Endothelial cell of umbilical vein (primary cell): ENCODE data around the gene PHF23. TPM values are rescaled to one million over a fixed set of nuclear protein-coding genes. Genes with fewer than 3 reads are reported as not detected.

ENCODE experiments used
- BruUV-seq: library from RNA; stranded (reverse); fragments of 400-500 nt; replicated peaks from 2 replicates; lab custom pipeline; 2021; lab: Mats Ljungman, UMichigan
- CTCF ChIA-PET: fragments of 300-600, 350-600 bp; sonication (Branson Sonifier 250); formaldehyde crosslinking; loops from one replicate; lab custom pipeline; 2021; ENCODE audit warnings: antibody characterized with exemption, inconsistent platforms; lab: Charles Lee
- POLR2A ChIA-PET: fragments of 300-600, 350-600 bp; sonication (Branson Sonifier 250); formaldehyde crosslinking; loops from one replicate; lab custom pipeline; 2021; ENCODE audit warnings: antibody characterized with exemption, inconsistent platforms; lab: Charles Lee
- DNase-seq: peaks from one replicate; pipeline ENCODE4 v3.0.0-alpha.2; 2011; ENCODE audit warnings: low read depth, low spot score
- FAIRE-seq: peaks from 2 replicates; lab custom pipeline; 2011; peaks lifted over from hg19 to GRCh38; lab: Jason Lieb, UNC
- H2AFZ ChIP-seq: 2 replicates; pipeline ENCODE4 v1.6.0; 2012; ENCODE audit warnings: low read depth, low read length, control low read depth, inconsistent platforms
- H3K27ac ChIP-seq: 2 replicates; pipeline ENCODE4 v1.5.1; 2011; ENCODE audit warnings: low read depth, mild to moderate bottlenecking, control low read depth, low read length, moderate library complexity; ENCODE audit not compliant: insufficient read depth
- H3K27me3 ChIP-seq, 2 experiments: 2 replicates each; pipeline versions ENCODE4 v1.6.0 to v1.6.1; 2011; ENCODE audit warnings: low read length in 2 of 2, mixed read lengths in 1 of 2; ENCODE audit not compliant: control insufficient read depth in 2 of 2, insufficient read depth in 2 of 2
- H3K36me3 ChIP-seq, 2 experiments: 2 replicates in 1 of 2; 3 replicates in 1 of 2; pipeline ENCODE4 v1.5.1; 2011; ENCODE audit warnings: low read length in 2 of 2, mild to moderate bottlenecking in 1 of 2, moderate library complexity in 1 of 2; ENCODE audit not compliant: control insufficient read depth in 2 of 2, insufficient read depth in 2 of 2; ENCODE audit errors: extremely low read depth in 1 of 2
- H3K4me1 ChIP-seq: 3 replicates; pipeline ENCODE4 v1.5.1; 2011; ENCODE audit warnings: mild to moderate bottlenecking, low read length; ENCODE audit not compliant: control insufficient read depth, insufficient read depth; ENCODE audit errors: extremely low read depth
- H3K4me2 ChIP-seq: 2 replicates; pipeline ENCODE4 v1.6.1; 2011; ENCODE audit warnings: low read length, control low read depth, mixed read lengths; ENCODE audit not compliant: insufficient read depth
- H3K4me3 ChIP-seq, 3 experiments: fragments of 200-600 bp in 1 of 3; sonication (generic), shearing (Covaris generic) in 1 of 3; replicated peaks in 1 of 3; 2 replicates each; pipeline ENCODE4 v1.5.1; 2011 to 2016; ENCODE audit warnings: control low read depth in 3 of 3, low read length in 3 of 3, mild to moderate bottlenecking in 2 of 3, inconsistent platforms in 1 of 3, low read depth in 1 of 3, moderate library complexity in 1 of 3; ENCODE audit not compliant: insufficient read depth in 1 of 3
- H3K79me2 ChIP-seq: 2 replicates; pipeline ENCODE4 v1.6.0; 2012; ENCODE audit warnings: low read length, inconsistent platforms; ENCODE audit not compliant: control insufficient read depth, insufficient read depth
- H3K9ac ChIP-seq: replicated peaks from 2 replicates; pipeline ENCODE3; 2011; ENCODE audit warnings: low read length, control low read depth; ENCODE audit not compliant: insufficient read depth; ENCODE audit errors: extremely low read depth
- H3K9me1 ChIP-seq: replicated peaks from 3 replicates; pipeline ENCODE4 v1.6.0; 2011; ENCODE audit warnings: mild to moderate bottlenecking, low read length; ENCODE audit not compliant: control insufficient read depth, insufficient read depth; ENCODE audit errors: extremely low read depth
- H3K9me3 ChIP-seq: replicated peaks from 2 replicates; pipeline ENCODE4 v1.5.1; 2012; ENCODE audit warnings: low read length, inconsistent platforms; ENCODE audit not compliant: control insufficient read depth, insufficient read depth
- H4K20me1 ChIP-seq: replicated peaks from 2 replicates; pipeline ENCODE3; 2011; ENCODE audit warnings: mild to moderate bottlenecking, low read length; ENCODE audit not compliant: control insufficient read depth, insufficient read depth; ENCODE audit errors: extremely low read depth
- CTCF ChIP-seq, 2 donors: IDR thresholded peaks; 1 replicate in 1 of 2; 2 replicates in 1 of 2; pipeline ENCODE4 v1.5.1; 2011; ENCODE audit warnings: low read length in 2 of 2, mild to moderate bottlenecking in 2 of 2, moderate library complexity in 2 of 2, control low read depth in 1 of 2, inconsistent platforms in 1 of 2, low read depth in 1 of 2; ENCODE audit not compliant: insufficient read depth in 1 of 2; ENCODE audit errors: extremely low read depth in 1 of 2
- EZH2 ChIP-seq: IDR thresholded peaks from 2 replicates; pipeline ENCODE4 v1.6.1; 2012; ENCODE audit warnings: borderline replicate concordance, low read depth, mild to moderate bottlenecking, moderate library complexity, low read length, inconsistent platforms; ENCODE audit not compliant: severe bottlenecking
- MAX ChIP-seq: IDR thresholded peaks from 2 replicates; pipeline ENCODE4 v1.6.1; 2011; ENCODE audit not compliant: insufficient read depth, insufficient read length
- MYC ChIP-seq: IDR thresholded peaks from one replicate; pipeline ENCODE4 v1.6.1; 2011; ENCODE audit warnings: mild to moderate bottlenecking, low read depth, low read length
- POLR2A ChIP-seq: IDR thresholded peaks from 2 replicates; pipeline ENCODE4 v1.6.1; 2012; ENCODE audit warnings: low read depth, mild to moderate bottlenecking, control low read depth, low read length
- POLR2AphosphoS5 ChIP-seq: IDR thresholded peaks from 2 replicates; pipeline ENCODE4 v1.6.1; 2012; ENCODE audit warnings: low read depth, mild to moderate bottlenecking, control low read depth, low read length, moderate library complexity; ENCODE audit not compliant: insufficient read depth
- dilution Hi-C: fragments of 300-500 bp; cut with MboI; formaldehyde crosslinking; loops from one replicate; pipeline ENCODE4 v1.15.0; 2019; ENCODE audit warnings: low sequenced_read_pairs; ENCODE audit not compliant: extremely low pct_ligation_motif_present
- intact Hi-C: fragments of 100-400 bp; cut with micrococcal nuclease; formaldehyde crosslinking; loops from one replicate; pipeline ENCODE4 v1.10.0; 2022
- polyA plus RNA-seq, 4 experiments: library from polyadenylated mRNA; depleted of rRNA in 3 of 4; stranded (reverse) in 3 of 4; unstranded in 1 of 4; fragments of >200 nt; gene quantifications; 2 replicates each; pipeline versions ENCODE4 v1.2.1 to v1.2.3, GENCODE V29; 2011 to 2012; ENCODE audit warnings: missing spikeins in 1 of 4
- total RNA-seq: library from RNA; stranded (reverse); gene quantifications from 2 replicates; pipeline ENCODE4 v1.2.3, GENCODE V29; 2021

PHF23 gene
- total and polyA plus RNA-seq, 2 donors (not counting 3 experiments of a cell fraction or from before 2014, with no cell fraction given), result 35.6 to 54.7 TPM

- Histone ChIP-seq H3K27ac (peak within 1 kb of the TSS; percentile 29), H3K9ac (peak within 1 kb of the TSS; percentile 74), H3K36me3 (peaks cover 14 to 32% of the 10 kb centered on the region in 2 experiments), H3K9me1 (no peaks in the 10 kb centered on the region), H3K79me2 (peaks cover 69% of the 10 kb centered on the region), H3K9me3 (no peaks in the 10 kb centered on the region), H4K20me1 (peaks cover 4% of the 10 kb centered on the region), H3K4me2 (peak within 1 kb of the TSS; percentile 86), H2AFZ (no peak within 1 kb of the TSS), H3K27me3 (no peaks in the 10 kb centered on the region), H3K4me3 (peak within 1 kb of the TSS; percentile 43 to 83 (median 55)), H3K4me1 (peaks cover 12% of the 10 kb centered on the region)
- TSS peak; percentile 17 for BruUV-seq
- peak; percentile 98 for FAIRE-seq
- no peak for TF ChIP-seq EZH2
- TF ChIP-seq MYC, result peak; percentile 55
- peak; percentile 99 for TF ChIP-seq MAX
- peak; percentile 99 for TF ChIP-seq POLR2AphosphoS5
- TF ChIP-seq CTCF (IDR thresholded peaks at IDR 0.05; ENCODE audit: extremely low read depth in 1 of 2, insufficient read depth in 1 of 2, low read depth in 1 of 2, low read length in 2 of 2), result no peak
- peak; percentile 97 for TF ChIP-seq POLR2A
- ChIA-PET POLR2A (interaction anchor here (0.5 to 0.6 kb wide), 2 partner anchors 36 to 271 kb away, joined by 3 to 6 read pairs; no protein-coding TSS in a partner anchor), CTCF (interaction anchor here (1.0 to 2.8 kb wide), 3 partner anchors 13 to 62 kb away, joined by 3 to 13 read pairs (median 5); no protein-coding TSS in a partner anchor)
- peak; percentile 96 for DNase-seq
- intact Hi-C loops (loop anchor here (1.0 kb wide), 1 partner anchor 13 kb away; no protein-coding TSS in a partner anchor), dilution Hi-C loops (no loop called here)
Observed at GRCh38 chr17:7234083-7234951, 4.9 kb downstream of the PHF23 start, which contains the start of gene DVL2. TSS of gene DVL2 (minus strand) at chr17:7234517. CDS start at chr17:7234262, 255 bp downstream.
